CD4-positive, alpha-beta T cell treated with Interleukin-17A for 4 hours (primary cell): ENCODE data around the gene PIK3R3.
"Not testable (repeated sequence)": the region's sequence is repeated elsewhere in the genome, so short reads cannot be mapped to it uniquely, and the experiment has no call there.

Experiments
- DNase-seq: peaks from one replicate; pipeline ENCODE4 v3.0.0-alpha.2; 2020; ENCODE audit warnings: mixed read lengths

The PIK3R3 gene

DNA sequence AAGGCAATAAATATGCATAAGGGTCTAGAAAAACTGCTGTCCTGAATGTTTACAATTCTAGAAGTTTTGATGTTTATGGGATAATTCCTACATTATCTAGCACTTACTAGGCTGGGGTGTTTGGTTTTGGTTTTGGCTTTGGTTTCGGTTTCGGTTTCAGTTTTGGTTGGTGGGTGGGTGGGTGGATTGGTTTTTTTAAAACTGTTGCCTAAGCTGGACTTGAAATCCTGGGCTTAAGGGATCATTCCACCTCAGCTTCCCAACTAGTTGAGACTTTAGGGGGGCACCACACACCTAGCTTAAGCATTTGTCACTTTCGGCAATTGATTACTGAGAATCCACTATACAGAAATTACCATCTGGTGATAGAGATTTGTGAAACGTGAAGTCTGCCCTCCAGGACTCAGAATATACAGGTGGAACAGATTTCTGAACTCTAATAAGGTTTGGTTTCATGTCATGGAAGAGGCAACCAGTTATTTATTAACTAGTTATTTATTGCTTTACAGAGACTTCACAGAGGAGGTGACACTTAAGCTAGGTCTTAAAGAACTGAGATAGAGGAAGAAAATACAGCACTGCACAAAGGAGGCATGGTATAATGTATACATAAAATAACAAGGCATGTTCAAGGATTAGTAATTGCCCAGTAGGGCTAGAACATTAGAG is 69.6 kb downstream of the PIK3R3 start:
- DNase-seq = peak; percentile 7

DNA sequence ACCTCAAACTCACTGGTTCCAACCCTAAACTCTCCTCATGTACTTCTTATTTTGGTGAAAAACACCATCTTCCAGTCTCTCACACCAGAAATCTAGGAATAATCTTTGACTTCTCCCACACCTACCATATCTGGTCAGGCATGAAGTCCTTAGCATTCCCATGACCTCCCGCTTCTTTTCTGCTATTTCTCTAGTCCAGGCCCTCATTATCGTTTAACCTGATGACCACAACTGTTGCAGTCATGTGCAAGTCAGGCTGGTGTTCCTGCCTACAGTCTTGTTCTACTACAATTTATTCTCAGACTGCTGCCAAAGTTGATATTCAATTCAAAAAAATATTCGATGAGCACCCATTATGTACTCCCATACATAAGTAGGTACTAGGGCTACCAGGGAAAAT is 71.3 kb downstream of the PIK3R3 start:
- DNase-seq = no peak

DNA sequence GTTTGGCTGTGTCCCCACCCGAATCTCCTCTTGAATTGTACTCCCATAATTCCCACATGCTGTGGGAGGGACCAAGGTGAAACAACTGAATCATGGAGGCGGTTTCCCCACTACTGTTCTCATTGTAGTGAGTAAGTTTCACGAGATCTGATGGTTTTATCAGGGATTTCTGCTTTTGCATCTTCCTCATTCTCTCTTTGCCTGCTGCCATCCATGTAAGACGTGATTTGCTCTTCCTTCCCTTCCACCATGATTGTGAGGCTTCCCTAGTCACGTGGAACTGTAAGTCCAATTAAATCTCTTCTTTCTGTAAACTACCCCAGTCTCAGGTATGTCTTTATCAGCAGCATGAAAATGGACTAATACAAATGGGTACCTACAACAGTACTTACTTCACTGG is 73.5 kb downstream of the PIK3R3 start:
- no peak for DNase-seq

DNA sequence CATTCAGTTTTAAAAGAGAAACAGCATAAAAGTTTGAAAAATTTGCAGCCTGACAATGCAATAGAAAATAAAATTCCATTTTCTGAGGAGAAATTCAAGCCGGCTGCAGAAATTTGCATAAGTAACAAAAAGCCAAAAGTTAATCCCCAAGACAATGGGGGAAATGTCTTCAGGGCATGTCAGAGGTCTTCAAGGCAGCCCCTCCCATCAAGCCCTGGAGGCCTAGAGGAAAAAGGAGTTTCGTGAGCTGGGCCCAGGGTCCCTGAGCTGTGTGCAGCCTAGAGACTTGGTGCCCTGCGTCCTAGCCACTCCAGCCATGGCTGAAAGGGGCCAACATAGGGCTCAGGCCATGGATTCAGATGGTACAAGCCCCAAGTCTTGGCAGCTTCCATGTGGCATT is 74.6 kb downstream of the PIK3R3 start:
- no peak for DNase-seq

DNA sequence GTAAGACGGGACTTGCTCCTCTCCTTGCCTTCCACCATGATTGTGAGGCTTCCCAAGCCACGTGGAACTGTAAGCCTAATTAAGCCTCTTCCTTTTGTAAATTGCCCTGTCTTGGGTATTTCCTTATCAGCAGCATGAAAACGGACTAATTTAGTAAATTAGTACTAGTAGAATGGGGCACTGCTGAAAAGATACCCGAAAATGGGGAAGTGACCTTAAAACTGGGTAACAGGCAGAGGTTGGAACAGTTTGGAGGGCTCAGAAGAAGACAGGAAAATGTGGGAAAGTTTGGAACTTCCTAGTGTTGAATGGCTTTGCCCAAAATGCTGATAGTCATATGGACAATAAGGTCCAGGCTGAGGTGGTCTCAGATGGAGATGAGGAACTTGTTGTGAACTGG is 75.2 kb downstream of the PIK3R3 start:
- DNase-seq = not testable (repeated sequence)

DNA sequence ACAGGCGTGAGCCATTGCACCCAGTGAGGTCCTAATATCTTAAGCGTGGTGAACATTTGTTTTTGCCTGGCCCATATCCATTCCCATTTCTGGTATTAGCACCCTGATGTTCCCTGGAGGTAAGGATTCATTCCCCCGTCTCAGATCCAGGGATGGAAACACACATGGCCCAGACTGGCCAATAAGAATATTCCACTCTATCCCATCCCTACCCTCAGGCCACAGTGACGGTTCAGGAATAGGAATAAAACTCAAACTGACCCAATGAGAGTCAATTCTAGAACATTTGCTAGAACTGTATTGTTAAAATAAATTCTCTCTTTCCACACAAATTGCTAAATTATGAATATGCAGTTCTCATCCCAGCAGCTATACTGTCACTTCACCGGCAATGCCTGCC is 76.1 kb downstream of the PIK3R3 start:
- no peak for DNase-seq

DNA sequence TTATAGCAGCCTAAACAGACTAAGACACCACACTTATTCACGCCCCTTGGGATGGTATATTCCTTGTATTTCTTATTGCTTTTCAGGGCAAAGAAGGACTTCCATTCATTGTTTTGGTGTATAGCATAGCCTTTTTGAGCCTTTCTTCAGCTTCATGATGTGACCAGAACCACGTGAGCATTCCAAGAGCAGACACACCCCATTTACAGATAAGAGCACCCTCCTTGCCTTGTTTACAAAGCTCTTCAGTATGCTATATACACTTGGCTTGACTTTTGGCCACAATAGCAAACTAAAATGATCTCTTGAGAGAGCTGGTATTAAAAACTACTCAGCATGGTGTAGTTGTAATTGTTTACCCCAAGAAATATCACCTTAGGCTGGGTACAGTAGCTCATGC is 78.7 kb downstream of the PIK3R3 start:
- DNase-seq = no peak

DNA sequence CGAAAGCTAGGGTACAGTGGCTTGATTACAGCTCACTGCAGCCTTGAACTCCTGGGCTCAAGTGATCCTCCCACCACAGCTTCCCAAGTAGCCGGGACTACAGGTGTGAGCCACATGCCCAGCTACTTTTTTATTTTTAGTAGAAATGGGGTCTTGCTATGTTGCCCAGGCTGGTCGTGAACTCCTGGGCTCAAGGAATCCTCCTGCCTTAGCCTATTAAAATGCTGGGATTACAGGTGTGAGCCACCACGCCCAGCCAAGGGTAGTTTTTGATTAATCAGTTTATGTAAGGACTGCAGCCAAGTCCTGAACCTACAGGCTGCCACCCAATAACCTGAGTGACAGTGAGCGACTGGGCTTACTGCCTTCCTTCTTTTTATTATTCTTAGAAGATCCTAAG is 88.3 kb downstream of the PIK3R3 start:
- DNase-seq = no peak

DNA sequence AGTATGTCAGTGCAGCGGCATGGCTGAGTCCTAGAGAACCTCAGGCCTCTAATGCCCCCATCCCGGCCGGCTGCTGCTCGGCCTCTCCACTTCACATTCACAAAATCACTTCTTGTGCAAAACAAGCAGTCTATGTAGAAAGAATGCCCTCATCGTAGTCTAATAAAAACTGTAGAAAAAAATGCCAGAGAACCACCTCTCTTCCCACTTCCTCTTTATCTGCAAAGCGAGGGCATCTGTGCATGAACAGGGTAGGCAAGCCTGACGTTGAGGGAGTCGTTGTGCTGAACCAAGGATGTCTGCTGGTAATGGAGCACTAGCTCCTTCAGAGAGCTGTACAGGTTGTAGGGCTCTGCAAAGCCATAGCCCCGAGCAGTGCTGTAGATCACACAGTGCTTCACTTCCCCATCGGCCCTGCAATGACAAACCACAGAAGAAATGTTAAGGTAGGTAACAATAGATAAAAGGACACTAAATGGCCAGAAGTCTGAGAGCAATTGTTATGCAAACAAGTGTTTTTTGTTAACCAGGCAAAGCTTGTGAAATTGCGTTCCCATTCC is 88.9 kb downstream of the PIK3R3 start:
- DNase-seq = no peak

DNA sequence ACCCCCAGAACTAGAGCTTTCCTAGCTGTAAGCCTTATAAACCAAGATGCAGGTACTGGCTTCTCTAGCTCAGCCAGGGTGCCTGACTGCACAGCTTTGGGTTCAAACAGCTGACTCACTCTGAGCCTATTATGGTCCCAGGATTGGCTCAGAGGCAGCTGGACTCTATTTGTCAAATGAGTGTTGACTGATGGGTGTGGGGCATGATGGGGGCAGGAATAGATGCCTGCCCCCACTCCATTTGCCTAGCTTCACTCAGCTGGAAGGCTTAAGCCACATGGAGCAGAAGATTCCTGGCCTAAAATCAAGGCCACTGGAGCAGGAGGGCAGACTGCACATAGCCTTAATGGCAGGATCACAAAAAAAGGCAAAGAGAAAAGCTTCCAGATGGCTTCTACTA is 90.5 kb downstream of the PIK3R3 start:
- DNase-seq = no peak

DNA sequence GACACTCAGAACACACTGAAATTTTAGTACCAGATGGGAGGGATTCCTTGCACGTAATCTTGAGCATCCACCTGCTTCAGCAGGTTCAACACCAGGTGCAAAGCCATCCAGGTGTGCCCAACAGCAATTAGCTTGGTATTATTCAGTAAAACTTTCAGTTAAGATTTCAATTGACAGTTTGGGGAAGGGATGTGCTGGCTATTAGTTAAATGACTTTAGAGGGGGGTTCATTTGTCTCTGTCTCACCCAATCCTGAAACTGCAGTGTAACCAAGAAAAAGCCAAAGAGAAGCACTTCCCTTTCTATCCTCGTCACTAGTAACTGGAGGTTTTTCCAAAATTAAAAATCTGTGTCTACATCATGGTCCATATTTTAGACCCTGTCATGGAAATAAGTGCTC is 90.9 kb downstream of the PIK3R3 start:
- DNase-seq = no peak

DNA sequence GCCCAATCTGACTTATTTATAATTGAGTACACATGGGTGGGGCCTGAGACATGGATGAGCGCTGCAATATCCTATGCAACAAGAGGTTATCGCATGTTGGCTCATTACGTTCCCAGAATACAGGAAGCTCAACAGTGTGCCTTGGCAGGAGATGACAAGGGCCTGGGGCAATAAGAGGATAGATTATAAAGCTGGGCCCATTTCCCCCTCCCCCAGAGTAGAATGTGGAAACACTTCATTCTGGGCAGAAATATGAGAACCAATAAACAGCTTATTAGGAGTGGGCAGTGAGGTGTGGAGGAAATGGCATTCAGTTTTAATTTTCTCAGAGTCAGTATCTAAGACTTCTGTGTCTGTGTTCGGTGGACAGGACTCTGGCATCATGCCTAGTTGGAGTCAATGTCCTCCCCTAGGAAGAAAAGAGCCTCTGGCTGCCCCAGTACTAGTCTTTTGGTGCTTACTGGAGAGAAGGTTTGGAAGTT is 92.8 kb downstream of the PIK3R3 start:
- no peak for DNase-seq

DNA sequence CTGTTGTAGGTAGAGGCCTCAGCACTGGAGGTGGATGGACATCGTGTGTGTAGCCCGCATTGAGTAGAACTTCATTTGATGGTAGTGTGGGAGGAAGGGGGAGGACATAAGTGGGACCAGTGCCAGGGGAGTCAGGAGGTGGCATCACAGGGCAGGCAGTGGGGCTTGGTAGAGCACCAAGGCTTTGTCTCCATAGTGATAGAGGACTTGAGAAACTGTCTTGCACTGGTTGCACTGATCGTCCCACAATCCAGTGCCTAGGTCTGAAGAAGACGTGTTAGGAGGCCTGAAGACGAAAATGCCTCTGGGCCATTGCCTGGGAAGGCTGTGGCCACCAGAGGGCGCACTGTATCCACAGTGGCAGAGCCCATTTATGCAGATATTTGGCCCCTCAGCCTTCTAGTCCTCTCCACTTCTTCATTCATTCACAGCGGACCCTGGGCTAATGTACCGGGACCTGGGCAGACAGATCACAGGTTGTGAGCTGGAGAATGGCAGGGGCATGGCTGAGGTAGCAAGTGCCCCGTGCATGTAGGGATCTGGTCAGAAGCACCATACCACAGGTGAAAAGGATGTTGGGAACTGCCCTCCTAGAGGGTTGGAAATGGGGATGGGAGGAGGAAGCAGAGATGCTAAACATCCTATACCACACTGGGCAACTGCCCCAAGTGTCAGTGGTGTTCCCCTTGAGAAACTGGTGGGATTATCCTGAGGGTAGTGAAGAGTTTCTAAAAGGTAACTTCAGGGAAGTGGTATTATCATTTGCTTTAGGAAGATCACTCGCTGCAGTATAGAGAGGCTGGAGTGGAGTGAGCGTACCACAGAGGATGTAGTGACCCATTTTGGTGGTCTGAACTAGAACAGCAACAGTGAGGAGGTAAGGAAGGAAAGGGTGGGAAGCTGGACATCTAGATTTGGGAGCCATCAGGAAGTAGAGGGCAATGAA is 95.3 kb downstream of the PIK3R3 start:
- DNase-seq = peak; percentile 91

DNA sequence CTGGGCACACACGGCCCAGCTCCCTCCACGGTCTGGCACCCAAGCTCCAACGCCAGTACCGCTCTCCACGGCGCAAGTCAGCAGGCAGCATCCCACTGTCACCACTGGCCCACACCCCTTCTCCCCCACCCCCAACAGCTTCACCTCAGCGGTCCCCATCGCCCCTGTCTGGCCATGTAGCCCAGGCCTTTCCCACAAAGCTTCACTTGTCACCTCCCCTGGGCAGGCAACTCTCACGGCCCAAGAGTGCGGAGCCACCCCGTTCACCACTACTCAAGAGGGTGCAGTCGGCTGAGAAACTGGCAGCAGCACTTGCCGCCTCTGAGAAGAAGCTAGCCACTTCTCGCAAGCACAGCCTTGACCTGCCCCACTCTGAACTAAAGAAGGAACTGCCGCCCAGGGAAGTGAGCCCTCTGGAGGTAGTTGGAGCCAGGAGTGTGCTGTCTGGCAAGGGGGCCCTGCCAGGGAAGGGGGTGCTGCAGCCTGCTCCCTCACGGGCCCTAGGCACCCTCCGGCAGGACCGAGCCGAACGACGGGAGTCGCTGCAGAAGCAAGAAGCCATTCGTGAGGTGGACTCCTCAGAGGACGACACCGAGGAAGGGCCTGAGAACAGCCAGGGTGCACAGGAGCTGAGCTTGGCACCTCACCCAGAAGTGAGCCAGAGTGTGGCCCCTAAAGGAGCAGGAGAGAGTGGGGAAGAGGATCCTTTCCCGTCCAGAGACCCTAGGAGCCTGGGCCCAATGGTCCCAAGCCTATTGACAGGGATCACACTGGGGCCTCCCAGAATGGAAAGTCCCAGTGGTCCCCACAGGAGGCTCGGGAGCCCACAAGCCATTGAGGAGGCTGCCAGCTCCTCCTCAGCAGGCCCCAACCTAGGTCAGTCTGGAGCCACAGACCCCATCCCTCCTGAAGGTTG is 97.6 kb downstream of the PIK3R3 start:
- DNase-seq = no peak

DNA sequence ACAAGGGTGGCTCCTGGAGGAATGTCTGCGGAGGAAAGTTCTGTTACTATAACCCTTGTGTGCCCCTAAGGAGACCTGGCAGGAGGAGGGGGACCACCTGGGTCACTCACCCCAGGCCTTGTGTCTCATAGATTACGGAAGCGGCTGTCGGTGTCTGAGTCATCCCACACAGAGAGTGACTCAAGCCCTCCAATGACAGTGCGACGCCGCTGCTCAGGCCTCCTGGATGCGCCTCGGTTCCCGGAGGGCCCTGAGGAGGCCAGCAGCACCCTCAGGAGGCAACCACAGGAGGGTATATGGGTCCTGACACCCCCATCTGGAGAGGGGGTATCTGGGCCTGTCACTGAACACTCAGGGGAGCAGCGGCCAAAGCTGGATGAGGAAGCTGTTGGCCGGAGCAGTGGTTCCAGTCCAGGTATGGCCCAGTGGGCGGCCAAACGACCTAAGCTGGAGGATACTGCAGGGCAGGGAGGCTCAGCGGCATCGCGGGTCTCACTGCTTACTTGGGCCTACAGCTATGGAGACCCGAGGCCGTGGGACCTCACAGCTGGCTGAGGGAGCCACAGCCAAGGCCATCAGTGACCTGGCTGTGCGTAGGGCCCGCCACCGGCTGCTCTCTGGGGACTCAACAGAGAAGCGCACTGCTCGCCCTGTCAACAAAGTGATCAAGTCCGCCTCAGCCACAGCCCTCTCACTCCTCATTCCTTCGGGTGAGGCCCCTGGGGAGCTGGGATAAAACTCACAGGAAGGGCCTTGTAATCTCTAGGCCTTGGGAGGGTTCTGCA is 101.4 kb downstream of the PIK3R3 start:
- no peak for DNase-seq

DNA sequence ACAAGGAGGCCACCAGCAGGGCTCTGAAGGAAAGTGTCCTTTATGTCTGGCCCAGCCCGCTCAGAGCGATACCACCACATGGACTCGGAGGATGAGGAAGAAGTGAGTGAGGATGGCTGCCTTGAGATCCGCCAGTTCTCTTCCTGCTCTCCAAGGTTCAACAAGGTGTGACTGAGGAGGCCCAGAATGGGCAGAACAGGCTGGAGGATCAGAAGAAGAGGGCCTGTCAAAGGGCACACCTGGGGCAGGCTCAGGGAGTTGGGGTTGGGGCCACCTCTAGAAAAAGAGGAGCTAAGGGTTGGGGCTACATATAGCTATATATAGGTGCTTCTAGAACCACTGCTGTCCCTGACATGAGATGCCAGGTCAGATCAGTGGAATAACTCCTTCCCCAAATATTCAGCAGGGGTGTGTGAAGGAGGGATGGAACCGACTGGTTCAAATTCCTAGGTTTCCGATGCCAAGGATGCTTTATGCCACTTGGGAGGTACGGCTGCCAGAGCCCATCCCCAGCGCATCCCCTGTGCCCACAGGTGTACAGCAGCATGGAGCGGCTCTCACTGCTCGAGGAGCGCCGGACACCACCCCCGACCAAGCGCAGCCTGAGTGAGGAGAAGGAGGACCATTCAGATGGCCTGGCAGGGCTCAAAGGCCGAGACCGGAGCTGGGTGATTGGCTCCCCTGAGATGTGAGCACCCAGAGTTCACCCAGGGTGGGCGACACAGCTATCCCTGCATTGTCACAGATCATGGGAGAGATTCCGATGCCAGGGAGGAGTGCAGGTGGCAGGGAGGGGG is 102.2 kb downstream of the PIK3R3 start:
- no peak for DNase-seq

DNA sequence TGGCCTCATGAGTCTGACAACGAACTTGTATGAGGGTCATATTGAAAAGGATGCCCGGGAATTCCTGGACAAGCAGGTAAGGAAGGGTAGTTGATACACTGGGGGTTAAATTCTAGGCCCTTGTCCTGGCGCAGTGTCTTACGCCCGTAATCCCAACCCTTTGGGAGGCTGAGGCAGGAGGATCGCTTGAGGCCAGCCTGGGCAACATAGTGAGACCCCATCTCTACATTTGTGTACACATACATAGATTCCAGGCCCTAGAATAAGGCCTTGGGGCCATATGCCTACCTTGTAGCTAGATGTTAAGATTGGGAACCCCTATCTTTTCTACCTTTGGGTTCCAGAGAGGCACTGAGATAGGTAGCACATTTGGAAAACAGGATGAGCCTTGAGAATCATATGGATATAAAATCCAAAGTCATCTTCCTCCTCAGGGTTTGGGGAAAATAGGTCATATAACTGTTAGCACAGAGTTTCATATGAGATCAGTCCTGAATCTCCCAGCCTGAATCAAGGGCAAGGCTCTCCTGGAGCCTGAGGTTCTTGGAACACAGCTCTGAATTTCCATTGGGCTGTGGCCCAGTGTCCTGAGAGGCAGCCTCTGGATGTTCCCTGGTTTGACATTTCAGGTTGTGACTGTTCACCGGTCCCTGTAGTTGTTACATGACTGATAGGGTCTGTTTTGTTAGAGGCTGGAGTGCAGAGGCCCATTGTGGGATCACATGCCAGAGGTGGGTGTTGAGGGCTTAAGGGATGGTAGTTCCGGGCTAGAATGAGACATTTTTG is 104.4 kb downstream of the PIK3R3 start:
- no peak for DNase-seq

DNA sequence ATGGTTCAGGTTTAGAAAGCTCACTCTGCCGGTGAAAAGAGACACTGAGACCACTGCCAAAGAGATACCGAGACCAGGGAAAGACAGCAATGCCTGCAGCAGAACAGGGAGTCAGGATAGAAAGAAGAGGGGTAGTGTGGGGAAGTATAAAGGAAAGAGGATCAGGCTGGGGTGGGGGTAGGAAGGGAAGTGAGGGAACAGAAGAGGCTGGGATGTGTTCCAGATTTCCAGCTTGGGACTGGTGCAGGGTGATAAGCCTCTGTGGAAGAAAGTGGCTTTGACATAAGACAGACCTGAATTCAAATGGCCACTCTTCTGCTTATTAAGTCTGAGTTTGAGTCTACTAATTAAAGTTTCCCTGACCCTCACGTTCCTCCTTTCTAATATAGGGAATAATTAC is 105.9 kb downstream of the PIK3R3 start:
- DNase-seq = no peak

DNA sequence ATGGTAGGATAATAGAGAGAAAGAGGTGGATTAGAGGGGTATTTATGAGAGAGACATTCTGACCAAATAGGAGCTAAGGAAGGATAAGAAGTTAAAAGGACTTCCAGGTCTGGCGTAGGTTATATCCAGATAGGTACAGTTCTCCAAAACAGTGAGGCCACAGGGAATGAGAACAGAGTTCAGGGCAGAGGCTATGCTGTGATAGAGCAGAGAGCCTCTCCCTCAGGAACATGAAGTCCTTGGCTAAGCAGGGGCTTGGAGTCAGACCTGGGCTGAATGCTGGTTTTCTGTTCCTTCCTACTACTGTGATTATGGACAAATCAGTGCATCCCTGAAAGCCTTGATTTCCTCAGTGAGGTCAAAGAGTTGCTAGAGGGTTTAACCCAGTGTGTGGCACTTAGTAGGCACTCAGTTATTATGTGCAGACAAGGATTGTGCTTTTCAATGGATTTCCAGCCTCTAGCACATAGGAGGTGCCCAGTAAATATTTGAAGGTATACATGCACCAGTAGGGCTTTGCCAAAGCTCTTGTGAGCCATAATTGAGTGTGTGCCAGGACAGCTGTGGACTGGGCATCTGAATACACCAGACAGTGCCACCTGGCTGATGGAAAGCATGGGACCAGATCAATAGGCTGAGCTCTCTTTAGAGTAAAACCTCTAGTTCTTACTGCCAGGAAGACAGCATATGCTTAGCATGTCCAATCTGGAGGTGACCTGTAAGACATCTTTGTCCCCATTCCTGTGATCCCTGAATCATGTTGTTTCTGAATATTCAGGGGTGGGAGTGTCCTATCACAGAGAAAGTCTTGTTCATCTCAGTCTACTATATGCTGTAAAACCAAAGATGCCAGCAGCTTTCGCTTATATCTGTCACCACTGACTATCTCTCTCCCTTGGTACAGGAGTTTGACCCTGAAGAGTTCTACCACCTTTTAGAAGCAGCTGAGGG is 111.1 kb downstream of the PIK3R3 start:
- DNase-seq = no peak
